NCI-H748 treated with DMSO at 0.1 percent for 48 hours (cell line): Measurements from ENCODE around the gene CYGB.

Source experiments
- DNase-seq: peaks from one replicate; lab custom pipeline; 2025; lab: John Stamatoyannopoulos, UW

The CYGB gene

DNA sequence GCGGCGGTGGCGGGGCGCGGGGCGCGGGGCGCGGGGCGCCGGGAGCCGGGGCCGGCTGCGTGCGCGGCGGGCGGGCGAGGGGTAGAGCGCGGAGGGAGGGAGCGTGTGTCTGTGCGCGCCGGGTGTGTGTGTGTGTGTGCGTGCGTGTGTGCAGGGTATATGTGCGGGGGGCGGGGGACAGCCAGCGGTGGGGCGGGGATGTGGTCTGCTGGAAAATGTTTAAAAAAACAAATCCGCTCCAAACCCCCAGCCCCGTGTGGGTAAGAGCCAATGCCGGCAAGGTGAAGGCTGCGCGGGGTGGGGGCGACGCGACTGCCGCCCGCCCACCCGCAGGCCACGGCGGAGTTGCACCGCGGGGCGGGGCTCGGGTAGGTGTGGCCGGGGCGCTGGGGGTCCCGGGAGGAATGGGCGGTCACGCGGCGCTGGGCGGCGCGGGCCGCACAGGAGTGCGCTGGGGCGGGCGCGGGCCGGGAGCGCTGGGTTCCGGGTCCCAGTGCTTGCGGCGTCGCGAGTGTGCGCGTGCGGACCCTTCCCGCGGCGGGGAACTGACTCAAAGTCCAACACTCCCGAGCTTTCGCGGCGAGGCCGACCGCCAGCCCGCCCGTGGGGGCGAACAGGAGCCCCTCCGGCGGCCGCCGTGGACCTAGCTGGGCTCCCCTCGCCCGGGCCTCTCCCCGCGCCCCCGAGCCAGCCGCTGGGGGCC lies at the start of gene CYGB:
CYGB (minus strand) TSS at position 132 of the 703 bp plus-strand sequence. CDS start 167 bp downstream, outside the sequence.
- no peak for DNase-seq

DNA sequence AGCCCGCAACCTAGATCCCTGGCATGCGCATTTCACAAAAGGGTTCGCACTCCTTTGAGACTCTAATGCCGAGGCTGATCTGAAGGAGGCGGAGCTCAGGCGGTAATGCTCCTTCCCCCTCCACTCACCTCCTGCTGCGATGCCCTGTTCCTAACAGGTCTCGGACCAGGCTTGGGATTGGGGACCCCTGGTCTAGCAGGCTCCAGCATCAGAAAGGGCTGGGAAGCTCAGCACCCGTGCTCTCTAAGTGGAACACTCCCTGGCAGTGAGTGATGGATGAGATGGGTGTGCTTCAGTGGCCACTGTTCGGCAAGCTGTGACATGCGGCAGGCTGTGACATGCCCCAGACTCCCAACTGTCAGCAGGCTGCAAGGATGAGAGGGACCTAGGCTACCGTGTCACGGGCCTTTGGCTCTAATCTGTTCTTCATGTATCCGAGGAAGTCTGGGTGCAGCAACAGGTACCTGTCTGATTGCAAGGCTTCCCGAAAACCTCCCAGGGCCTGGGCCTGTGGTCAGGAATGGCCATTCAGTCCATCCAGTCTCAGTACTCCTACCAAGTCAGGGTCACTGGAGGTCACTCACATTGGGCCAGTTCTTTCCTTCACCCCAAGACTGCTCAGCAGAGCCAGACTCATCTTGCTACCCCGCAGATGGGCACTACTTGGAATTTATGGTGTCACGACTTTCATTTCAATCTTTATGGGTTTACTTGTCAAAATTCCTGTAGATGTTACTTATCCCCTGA lies 49.4 kb upstream of the CYGB start:
- DNase-seq = no peak

DNA sequence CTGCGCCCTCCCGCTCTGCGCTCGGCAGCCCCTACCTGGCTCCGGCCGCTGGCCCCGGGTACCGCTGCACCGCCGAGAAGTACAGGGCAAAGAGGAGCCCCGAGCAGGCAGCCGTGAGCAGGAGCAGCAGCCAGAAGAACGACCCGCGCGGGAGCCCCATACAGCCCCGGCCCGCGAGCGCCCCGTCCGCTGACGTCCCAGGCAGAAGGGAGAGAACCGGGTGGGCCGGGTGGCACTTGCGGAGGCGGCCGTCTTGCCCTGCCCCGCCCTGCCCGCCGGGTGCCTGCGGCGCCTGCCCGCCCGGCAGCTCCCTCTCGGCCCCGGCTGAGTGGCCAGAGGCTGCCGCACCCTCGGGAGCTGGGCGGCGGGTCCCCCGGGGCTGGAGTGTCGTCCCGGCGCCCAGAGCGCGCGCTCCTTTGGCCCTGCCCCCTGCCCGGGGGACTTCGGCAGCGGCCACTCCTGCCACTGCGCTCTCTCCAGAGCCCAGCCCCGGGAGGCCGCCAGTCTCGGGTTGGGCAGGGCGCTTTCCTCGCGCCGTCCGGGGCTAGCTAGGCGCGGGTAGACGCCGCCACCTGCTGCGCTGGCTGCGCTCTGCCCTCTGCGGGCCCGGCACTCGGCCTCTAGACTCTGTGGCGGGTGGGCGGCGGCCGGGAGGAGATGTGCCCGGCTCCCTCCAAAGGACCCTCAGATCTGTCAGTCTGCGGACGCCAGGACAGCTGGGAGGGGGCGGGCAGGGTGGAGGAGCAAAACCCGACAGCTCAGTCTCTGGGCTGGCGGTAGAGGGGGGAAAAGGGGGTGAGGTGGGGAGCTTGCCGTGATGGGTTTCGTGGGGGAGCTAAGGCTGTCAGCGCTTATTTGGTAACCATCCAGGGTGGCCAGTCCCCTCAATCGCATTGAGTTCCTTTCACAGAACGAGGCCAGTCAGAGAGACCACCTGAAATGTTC lies 48.4 kb upstream of the CYGB start, which contains the start of gene ST6GALNAC2:
ST6GALNAC2 (minus strand) TSS at position 212 of the 945 bp plus-strand sequence; CDS start at position 160, 52 bp downstream.
- no peak for DNase-seq

DNA sequence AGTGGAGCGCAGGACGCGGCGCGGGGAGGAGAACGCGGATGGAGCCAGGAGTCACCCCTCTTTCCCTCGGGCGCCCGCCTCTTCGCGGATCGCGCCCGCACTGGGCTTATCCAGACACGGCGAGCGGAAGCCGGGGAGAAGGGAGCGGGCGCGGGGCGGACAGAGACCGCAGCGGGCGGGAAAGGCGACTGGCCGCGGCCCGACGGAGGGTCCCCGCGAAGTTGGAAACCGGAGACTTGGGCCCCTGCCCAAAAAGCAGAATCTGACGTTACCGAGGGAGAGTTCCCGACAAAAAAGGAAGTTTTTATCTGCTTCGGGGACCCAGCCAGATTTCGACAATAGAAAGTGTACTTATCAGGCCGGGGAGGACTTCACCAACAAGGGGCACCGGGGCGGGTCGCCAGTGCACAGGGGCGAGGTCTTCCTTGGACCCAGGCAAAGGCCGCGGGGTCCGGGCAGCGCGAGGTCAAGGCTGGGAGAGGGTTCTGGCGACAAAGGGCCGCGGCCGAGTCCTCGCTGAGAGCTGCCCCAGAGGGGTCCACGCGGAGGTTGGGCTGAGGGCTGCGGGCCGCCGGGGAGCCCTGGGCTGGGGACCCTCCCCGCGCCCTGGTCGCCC lies 47.6 kb upstream of the CYGB start:
- no peak for DNase-seq

DNA sequence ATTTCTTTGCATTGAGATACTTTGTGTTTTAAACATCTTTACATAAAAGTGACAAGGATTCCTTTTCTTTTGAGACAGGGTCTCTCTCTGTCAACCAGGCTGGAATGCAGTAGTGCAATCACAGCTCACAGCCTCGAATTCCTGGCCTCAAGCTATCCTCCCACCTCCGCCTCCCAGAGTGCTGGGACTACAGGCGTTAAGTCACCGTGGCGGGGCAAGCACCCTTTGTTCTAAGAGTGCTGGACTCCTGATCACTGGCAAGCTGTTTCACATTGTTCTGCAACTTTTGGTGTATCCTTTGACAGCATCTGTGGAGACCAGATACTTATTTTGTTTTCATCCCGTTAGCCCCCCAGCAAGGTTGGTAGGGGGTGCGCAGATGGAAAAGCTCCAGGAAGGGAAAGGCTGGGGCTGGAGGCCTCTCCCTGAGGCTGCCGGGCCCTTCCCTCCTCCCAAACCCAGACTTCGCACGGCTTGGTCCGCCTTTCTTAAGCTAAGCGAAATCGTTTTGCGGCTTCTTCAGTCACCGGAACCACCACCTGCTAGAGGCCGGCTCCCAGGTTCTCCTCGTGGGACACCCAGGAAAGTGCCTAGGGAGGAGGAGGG lies 47.0 kb upstream of the CYGB start:
- DNase-seq = no peak

DNA sequence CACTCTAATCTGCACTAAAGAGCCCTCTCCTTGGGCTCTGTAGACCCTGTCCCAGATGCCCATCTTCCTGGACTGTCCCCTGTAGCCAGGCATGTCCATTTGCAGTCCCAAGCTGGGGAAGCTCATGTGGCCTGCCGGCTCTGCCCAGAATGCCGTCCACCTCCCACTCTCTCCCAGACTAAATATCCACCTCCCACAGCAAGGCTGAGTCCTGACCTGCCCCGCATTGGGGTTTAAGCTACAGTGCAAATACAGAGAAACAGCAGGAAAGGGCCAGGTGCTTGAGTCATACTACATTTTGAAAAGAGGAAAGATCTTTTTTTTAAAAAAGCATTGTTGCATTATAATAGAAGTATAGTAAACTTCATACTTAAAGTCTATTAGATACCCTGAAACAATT lies 45.2 kb upstream of the CYGB start:
- no peak for DNase-seq

DNA sequence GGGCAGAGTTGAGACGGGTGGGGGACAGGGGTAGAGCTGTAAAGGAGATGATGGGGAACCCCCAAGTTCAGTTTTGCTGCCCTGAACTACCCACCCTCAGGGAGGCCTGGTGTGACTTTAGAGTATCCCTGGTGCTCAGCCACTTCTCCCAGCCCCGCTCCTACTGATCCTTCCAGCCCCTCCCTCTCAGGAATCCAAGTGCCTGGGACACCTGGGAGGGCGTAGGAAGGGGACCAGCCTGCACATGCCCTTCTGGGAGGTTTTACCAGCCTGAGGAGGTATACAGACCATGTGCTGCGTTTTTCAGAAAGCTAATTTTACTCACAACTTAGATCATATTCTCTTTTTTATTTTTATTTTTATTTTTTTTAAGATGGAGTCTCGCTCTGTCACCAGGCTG lies 44.0 kb upstream of the CYGB start:
- DNase-seq = no peak

DNA sequence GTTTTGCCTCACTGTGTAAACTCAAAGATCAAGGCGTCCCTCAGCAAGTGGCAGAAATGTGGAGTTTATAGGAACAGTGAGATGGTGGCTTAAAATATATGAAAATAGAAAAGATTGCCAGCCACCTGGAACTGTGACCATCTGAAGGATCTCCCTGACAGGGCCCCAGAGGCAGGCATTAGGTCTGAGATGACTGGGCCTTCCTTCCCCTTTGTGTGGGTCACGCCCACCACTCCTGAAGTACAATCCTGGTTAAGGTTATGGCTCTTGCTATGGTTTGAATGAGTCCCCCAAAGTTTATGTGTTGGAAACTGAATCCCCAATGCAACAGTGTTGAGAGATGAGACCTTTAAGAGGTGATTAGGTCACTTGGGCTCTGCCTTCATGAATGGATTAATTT lies 41.8 kb upstream of the CYGB start:
- no peak for DNase-seq

DNA sequence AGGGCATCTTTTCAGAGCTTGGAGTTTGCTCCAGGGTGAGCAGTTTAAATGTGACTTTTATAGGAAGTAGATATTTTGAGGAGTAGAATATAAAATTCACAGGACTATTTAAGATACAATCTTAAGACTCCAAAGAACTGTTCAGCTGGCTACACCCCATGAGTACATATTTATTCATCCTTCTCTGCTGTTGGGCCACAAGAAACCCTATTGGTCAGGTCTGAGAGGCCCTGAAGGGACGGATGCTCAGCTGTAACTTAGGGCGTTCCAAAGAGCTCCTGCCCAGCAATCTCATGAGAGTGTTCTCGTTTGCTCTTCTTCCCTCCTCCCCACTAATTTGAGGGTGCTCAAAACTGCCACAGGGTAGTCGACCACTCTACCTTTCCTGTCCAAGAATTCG lies 40.9 kb upstream of the CYGB start:
- no peak for DNase-seq

DNA sequence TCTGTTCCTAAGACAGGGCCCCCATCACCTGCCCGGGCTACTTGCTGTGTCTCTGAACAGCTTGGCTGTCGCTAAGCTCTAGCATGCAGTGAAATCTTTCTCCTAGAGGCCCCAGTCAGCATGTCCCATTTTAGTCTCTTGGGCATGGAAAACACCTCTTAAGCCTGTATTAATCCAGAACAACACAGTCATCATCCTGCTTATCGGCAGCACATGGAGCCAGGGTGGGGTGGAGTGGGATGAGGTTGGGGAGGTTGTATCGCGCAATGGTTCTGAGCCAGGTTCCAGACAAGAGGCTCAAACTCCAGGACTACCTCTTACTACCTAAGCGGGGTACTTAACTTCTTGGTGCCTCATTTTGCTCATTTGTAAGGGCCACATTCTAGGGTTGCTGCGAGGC lies 40.4 kb upstream of the CYGB start:
- no peak for DNase-seq

DNA sequence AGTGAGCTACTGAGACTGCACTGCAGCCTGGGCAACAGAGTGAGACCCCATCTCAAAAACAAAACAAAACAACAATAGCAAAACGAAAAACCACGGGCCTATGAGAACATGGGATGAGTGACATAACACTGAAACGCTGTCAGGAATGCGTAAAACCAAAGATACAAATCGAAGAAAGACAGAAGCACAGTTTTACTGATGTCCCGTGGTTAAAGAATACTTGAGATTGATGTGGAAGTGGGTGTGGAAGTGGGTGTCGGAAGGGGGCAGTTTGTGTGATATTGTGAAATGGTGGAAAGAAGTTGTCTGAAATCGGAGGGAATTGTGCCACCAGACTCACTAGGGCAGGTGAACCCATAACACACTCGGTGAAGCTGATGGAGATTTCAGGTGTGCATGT lies 38.7 kb upstream of the CYGB start:
- no peak for DNase-seq

DNA sequence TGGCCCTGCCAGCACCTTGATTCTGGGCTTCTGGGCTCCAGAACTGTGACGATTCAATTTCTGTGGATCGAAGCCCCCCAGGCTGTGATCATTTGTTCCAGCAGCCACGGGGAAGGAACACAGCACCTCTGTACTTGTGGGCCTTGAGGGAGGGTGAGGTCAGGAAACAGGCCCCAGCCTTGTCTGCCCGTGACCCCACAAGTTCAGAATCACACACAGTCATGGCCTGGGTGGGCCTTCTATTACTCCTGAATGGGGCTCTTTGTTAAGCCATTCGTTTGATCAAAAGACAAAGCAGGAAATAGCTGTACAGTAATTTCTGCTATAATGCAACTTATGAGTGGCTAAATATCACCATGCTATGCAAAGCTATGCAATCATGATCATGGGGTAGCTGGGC lies 38.1 kb upstream of the CYGB start:
- no peak for DNase-seq

DNA sequence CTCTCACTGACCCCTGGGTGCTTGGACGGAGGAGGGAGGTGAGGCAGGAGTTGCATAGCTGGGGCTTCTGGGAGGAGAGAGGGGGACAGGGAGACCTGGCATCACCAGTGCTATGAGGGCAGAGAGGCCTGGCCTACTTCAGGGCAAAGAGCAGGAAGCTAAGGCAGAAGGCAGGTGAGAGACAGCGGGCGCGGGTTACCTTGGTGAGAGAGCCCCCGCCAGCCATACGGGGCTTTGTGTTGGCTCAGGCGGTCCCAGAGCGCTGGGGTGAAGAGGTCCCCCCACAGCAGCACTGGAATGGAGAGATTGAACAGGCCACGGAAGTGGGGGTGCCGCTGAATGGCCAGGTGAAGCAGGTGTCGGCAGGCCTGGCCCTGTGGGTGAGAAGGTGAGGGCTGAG lies 36.7 kb upstream of the CYGB start:
- no peak for DNase-seq

DNA sequence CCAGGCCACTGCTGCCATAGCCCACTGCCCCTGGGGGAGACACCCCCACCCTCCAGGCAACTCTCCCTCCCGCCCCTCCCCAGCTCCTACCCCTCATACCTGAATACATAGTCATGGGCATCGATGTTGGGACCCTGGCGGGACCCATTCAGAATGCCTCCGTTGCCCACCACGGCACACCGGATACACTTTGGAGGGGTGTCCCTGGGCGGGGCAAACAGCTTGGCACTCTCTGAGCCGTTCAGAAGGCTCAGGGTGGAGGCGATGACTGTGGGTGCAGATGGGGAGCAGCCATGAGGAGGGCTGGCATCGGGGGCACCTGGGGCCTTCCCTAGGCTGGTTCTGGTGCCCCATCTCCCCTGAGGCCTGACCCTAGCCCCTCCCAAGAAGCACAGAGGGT lies 35.6 kb upstream of the CYGB start:
- no peak for DNase-seq

DNA sequence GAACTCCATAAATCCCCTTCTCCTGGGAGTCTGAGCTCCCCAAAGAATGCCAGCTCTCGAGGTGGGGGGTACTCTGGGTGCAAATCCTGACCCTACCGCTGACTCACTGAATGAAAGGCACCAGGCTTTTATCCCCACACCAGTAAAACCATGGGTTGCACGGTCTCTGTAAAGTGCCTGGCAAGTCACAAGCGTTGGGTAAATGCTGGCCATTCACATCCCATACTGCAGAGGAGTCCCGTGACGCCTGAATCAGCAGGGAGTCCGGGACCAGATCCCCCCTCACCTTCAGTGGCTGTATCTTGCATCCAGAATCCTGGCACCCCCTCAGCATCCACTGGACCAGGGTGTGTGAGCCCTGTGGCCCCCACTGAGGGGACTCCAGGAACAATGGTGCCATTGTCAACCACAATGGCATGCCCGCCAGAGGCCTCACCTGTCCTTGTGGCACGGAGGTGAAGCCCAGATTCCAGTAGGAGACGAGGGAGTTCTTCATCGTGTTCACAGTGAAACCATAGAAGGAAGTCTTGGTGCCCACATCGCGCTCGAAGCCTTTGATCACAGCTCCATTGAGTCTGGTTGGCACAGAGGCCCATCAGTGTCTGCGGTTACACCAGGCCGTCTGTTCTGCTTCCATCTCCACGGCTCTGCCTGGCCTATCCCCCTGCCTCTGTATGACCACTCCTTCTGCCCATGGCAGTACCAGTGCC lies 34.8 kb upstream of the CYGB start:
- no peak for DNase-seq

DNA sequence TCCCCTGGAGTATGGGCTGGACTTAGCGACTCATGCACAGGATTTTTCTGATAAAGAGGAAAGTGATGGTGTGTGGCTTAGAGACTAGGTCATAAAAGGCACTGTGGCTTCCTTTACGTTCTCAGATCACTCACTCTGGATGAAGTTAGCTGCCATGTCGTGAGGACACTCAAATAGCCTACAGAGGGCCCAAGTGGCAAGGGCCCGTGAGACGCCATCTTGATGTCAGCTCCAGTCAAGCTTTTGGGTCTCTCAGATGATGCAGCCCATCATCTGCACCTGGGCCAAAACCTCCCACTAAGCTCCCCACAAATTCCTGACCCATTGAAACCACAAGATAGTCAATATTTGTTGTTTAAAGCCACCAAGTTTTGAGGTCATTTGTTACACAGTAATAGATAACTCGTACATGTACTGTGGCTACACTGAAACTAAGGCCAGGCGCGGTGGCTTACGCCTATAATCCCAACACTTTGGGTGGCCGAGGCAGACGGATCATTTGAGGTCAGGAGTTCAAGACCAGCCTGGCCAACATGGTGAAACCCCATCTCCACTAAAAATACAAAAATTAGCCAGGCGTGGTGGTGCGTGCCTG lies 33.5 kb upstream of the CYGB start:
- DNase-seq = no peak

DNA sequence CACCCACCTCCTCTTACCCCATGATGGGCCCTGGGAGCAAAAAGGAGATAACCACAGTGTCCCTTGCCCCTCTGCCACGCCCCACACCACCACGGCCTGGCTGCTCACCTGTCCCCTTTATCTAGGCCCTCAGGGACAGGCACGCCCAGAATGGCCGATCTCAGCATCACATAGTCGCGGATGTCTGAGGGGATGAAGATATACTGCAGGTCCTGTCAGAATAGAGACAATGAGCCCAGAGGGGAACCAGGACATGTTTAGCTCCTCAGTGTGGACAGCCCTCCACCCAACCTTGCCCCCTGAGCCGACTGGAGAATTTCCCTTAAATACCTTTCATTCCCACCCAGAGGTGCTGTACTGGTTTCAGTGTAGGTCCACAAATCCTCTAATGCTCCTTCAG lies 32.9 kb upstream of the CYGB start:
- no peak for DNase-seq

DNA sequence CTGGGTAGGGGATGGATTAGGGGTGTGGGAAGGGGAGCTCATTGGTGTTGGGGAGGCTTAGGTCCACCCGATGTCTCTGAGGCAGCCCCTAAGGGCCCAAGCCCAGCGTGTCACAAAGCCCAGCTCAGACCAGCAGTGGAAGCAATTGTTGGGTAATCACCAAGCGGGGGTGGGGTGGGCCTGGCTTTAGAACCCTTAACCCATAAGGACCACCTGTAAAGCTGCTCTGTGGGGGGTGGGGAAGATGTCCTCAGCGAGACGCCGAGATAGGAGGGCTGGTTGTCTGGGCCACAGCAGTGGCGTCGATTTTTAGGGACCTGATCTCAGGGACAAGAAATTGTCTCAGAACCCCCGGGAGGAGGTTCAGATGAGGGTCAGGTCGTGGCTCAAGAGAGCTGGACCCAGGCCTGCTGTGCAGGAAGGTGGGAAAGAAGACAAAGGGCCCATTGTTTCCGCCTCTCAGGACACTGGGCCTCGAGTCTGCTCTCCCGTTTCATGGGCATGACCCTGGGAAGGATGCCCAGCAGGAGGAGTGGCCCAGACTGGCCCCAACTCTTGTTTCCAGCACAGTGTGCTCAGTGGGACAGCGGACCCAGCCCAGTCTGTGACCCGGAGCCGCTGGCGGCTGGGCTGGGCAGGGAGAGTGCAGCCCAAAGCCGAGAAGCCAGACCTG lies 32.2 kb upstream of the CYGB start:
- no peak for DNase-seq

DNA sequence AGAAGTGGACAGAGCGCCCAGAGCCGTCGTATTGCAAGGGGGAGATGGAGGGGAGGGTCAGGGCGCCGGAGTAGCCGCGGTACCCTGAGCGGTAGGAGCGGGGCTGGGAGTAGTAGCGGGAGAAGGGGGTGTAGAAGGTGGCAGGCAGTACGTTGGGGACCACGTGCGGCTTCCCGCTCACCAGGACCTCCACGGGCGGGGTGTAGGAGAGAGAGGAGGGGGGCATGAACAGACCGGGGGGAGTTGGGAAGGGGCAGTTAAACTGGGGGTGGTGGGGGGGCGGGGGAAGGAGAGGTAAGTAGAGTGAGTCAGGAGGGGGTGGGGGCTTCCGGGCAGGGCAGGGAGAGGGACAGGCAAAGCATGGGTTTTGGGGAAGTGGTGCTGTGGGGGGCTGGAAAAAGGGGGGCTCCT lies 31.3 kb upstream of the CYGB start:
- DNase-seq = no peak
